Tibial nerve (tissue), 4 donors: ENCODE data around the gene ETS2.

Source experiments
- CTCF ChIP-seq, 5 experiments: fragments of 200-600 bp in 3 of 5; fragments of 450-650 bp in 2 of 5; sonication (generic) in 3 of 5; IDR thresholded peaks; one replicate each; pipeline ENCODE4 v1.5.1; 2016 to 2019; ENCODE audit warnings: antibody characterized with exemption in 5 of 5, mild to moderate bottlenecking in 3 of 5, moderate library complexity in 2 of 5
- EP300 ChIP-seq, 2 donors: sonication (generic); formaldehyde crosslinking; IDR thresholded peaks; one replicate each; pipeline ENCODE4 v1.6.1; 2017; ENCODE audit warnings: antibody characterized with exemption in 2 of 2, mild to moderate bottlenecking in 1 of 2
- POLR2A ChIP-seq, 2 donors: fragments of 450-650 bp; IDR thresholded peaks; one replicate each; pipeline ENCODE4 v1.6.1; 2017; ENCODE audit warnings: antibody characterized with exemption in 2 of 2, mild to moderate bottlenecking in 2 of 2, moderate library complexity in 2 of 2

GRCh38 chr21:38837806-38838461 lies 32.2 kb downstream of the ETS2 start:
- TF ChIP-seq CTCF (IDR thresholded peaks at IDR 0.05) (no peak), POLR2A (IDR thresholded peaks at IDR 0.05) (no peak), EP300 (IDR thresholded peaks at IDR 0.05) (no peak)
